ENCODE data around the gene NDUFB7.

- no peak for TF ChIP-seq CTCF (conservative IDR thresholded peaks at IDR 0.05)
- no peak for TF ChIP-seq EZH2 (IDR thresholded peaks at IDR 0.05; ENCODE audit: low read depth)
Observed at GRCh38 chr19:14561249-14561648, 10.6 kb downstream of the NDUFB7 start.
